ENCODE data around the gene TTC28. TPM values are rescaled to one million over a fixed set of nuclear protein-coding genes. Genes with fewer than 3 reads are reported as not detected.

The TTC28 gene
- total RNA-seq, 1 donor from 2014 or later, result 46.2 TPM

DNA sequence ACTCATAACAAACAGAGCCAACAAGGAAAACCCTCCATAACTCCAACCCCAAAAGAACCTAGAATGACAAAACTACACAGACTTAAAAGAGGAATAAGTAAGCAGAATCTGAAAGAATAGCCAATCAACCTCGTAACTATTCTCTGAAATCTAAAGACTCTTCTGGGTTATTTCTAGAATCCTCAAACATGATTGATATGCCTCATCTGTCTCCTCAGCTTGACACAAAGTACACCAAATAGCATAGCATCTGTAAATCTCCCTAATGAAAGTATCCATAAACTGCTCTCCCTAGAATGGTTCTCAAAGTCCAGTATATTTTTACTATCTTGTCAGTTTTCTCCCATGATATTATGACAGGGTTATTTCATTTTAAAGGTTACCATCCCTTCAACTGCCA lies 195.0 kb downstream of the TTC28 start:
- peaks cover 17% of the 10 kb centered on the region for H3K4me1 Mint-ChIP-seq
- H3K27me3 Mint-ChIP-seq (ENCODE audit: insufficient read depth, low read depth), result no peaks in the 10 kb centered on the region
- H2AFZ ChIP-seq (replicated peaks), result no peak overlapping the region
- DNase-seq (ENCODE audit: low spot score), result no peak
- H3K79me2 ChIP-seq (ENCODE audit: low read depth), result no peaks in the 10 kb centered on the region
- no peak overlapping the region for H3K4me3 Mint-ChIP-seq
- H3K27me3 ChIP-seq, result no peaks in the 10 kb centered on the region
- no peak overlapping the region for H3K27ac Mint-ChIP-seq
- H3K9ac ChIP-seq, result no peak overlapping the region
- H3F3A ChIP-seq (ENCODE audit: low read depth), result no peaks in the 10 kb centered on the region
- TF ChIP-seq, protein P1, sequence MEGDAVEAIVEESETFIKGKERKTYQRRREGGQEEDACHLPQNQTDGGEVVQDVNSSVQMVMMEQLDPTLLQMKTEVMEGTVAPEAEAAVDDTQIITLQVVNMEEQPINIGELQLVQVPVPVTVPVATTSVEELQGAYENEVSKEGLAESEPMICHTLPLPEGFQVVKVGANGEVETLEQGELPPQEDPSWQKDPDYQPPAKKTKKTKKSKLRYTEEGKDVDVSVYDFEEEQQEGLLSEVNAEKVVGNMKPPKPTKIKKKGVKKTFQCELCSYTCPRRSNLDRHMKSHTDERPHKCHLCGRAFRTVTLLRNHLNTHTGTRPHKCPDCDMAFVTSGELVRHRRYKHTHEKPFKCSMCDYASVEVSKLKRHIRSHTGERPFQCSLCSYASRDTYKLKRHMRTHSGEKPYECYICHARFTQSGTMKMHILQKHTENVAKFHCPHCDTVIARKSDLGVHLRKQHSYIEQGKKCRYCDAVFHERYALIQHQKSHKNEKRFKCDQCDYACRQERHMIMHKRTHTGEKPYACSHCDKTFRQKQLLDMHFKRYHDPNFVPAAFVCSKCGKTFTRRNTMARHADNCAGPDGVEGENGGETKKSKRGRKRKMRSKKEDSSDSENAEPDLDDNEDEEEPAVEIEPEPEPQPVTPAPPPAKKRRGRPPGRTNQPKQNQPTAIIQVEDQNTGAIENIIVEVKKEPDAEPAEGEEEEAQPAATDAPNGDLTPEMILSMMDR (IDR thresholded peaks at IDR 0.05), result no peak
- TF ChIP-seq EZH2phosphoT487 (IDR thresholded peaks at IDR 0.05) (no peak), EZH2 (IDR thresholded peaks at IDR 0.05) (no peak)
- peaks cover 8% of the 10 kb centered on the region for H3K4me1 ChIP-seq
- H3K9me3 ChIP-seq (ENCODE audit: low read depth), result no peaks in the 10 kb centered on the region
- H3K4me3 ChIP-seq, result no peak overlapping the region
- no peak overlapping the region for H3K27ac ChIP-seq
- no peaks in the 10 kb centered on the region for H3K9me3 Mint-ChIP-seq
- H3K36me3 ChIP-seq, result no peaks in the 10 kb centered on the region
- H3K4me2 ChIP-seq, result no peak overlapping the region
- peaks cover 13% of the 10 kb centered on the region for H4K20me1 ChIP-seq (ENCODE audit: low read depth)
- no peaks in the 10 kb centered on the region for H3K36me3 Mint-ChIP-seq

DNA sequence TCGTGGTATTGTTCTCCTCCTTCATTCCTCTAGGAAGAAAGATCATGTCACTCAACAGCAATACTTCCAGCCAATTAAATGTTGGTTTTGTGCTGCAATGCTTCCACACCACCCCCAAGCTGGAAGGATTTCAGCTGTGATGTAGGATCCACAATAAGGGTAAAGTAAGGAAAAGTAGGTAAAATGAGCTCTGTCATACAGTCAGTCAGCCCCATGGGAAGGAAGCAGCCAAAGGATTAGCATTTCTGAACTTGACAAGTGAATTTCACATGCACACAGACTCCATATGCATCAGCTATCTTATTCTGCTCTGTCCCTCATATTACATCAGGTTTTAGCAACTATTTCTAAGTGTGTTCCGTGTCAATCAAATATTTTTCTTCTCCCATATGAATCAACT lies 197.9 kb downstream of the TTC28 start:
- TF ChIP-seq EZH2phosphoT487 (IDR thresholded peaks at IDR 0.05) (no peak), EZH2 (IDR thresholded peaks at IDR 0.05) (no peak)
- TF ChIP-seq, protein P1 (IDR thresholded peaks at IDR 0.05), result no peak
- Histone ChIP-seq H3K9ac (no peak overlapping the region), H2AFZ (replicated peaks) (no peak overlapping the region), H3K27ac (no peak overlapping the region), H3K4me2 (no peak overlapping the region), H3K9me3 (ENCODE audit: low read depth) (no peaks in the 10 kb centered on the region), H3K36me3 (no peaks in the 10 kb centered on the region), H3K27me3 (no peaks in the 10 kb centered on the region), H3F3A (ENCODE audit: low read depth) (no peaks in the 10 kb centered on the region), H3K79me2 (ENCODE audit: low read depth) (peaks cover 17% of the 10 kb centered on the region), H3K4me3 (no peak overlapping the region), H3K4me1 (peaks cover 8% of the 10 kb centered on the region), H4K20me1 (ENCODE audit: low read depth) (peaks cover 26% of the 10 kb centered on the region)
- peaks cover 3% of the 10 kb centered on the region for H3K36me3 Mint-ChIP-seq
- peaks cover 23% of the 10 kb centered on the region for H3K4me1 Mint-ChIP-seq
- H3K27ac Mint-ChIP-seq, result no peak overlapping the region
- no peak for DNase-seq (ENCODE audit: low spot score)
- no peak overlapping the region for H3K4me3 Mint-ChIP-seq
- peaks cover 6% of the 10 kb centered on the region for H3K27me3 Mint-ChIP-seq (ENCODE audit: insufficient read depth, low read depth)
- H3K9me3 Mint-ChIP-seq, result no peaks in the 10 kb centered on the region

DNA sequence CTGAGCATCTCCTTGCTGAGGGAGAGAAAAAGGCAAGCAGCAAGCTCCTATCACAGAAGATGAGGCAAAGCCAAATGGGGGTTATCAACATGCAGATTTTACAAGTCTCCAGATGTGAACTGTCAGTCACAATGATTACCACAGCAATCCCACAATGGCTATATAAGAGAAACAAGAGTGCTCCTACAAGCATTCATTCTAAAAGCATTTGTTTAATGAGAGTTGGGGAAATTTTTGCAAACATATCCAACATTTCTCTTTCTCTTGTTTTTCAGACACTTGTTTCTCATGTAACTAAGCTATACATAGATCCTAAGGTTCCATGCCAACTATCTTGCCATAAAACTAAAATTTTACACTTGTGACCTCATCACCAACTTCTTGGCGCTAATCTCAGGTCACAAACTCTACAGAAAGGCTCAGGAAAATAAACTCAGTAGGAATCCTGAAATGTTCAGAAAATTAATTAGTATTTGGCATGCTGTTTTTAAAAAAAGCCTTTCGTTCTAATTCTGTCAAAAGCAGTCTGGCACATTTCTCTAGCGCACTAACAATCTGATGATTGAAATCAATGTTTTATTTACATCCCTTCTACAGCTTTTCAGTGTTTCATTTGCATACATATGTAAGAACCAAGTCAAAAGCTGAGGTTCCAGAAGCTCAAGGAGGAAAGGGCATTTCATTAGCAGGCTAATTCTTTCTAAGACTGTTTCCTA lies 199.5 kb downstream of the TTC28 start:
- Mint-ChIP-seq H3K36me3 (peaks cover 3% of the 10 kb centered on the region), H3K27ac (no peak overlapping the region), H3K27me3 (ENCODE audit: insufficient read depth, low read depth) (peaks cover 6% of the 10 kb centered on the region), H3K9me3 (no peaks in the 10 kb centered on the region), H3K4me3 (no peak overlapping the region), H3K4me1 (peaks cover 21% of the 10 kb centered on the region)
- Histone ChIP-seq H3K27me3 (no peaks in the 10 kb centered on the region), H3K4me3 (no peak overlapping the region), H3K27ac (no peak overlapping the region), H3F3A (ENCODE audit: low read depth) (no peaks in the 10 kb centered on the region), H4K20me1 (ENCODE audit: low read depth) (peaks cover 26% of the 10 kb centered on the region), H2AFZ (replicated peaks) (no peak overlapping the region), H3K4me1 (peaks cover 4% of the 10 kb centered on the region), H3K9ac (no peak overlapping the region), H3K4me2 (no peak overlapping the region), H3K36me3 (no peaks in the 10 kb centered on the region), H3K79me2 (ENCODE audit: low read depth) (peaks cover 17% of the 10 kb centered on the region), H3K9me3 (ENCODE audit: low read depth) (no peaks in the 10 kb centered on the region)
- no peak for DNase-seq (ENCODE audit: low spot score)
- TF ChIP-seq EZH2phosphoT487 (IDR thresholded peaks at IDR 0.05), result no peak
- TF ChIP-seq, protein P1 (IDR thresholded peaks at IDR 0.05), result no peak
- TF ChIP-seq EZH2 (IDR thresholded peaks at IDR 0.05), result no peak
